CD14-positive monocyte (primary cell): Measurements from ENCODE around the gene SCIN. TPM values are rescaled to one million over a fixed set of nuclear protein-coding genes. Genes with fewer than 3 reads are reported as not detected.

Source experiments
- DNase-seq, 3 donors: peaks; one replicate each; pipeline ENCODE4 v3.0.0-alpha.2; 2011 to 2022
- H2AFZ ChIP-seq: 2 replicates; pipeline ENCODE4 v1.6.0; 2012; ENCODE audit warnings: mild to moderate bottlenecking, low read depth, low read length, inconsistent platforms; ENCODE audit not compliant: insufficient read depth, poor library complexity, severe bottlenecking
- H3K27ac ChIP-seq, 2 donors: 1 replicate in 1 of 2; 2 replicates in 1 of 2; pipeline ENCODE4 v1.5.1; 2012 to 2013; ENCODE audit warnings: low read length in 2 of 2, control low read depth in 1 of 2, inconsistent platforms in 1 of 2, low read depth in 1 of 2, mild to moderate bottlenecking in 1 of 2
- H3K27me3 ChIP-seq, 2 donors: one replicate each; pipeline versions ENCODE4 v1.6.0 to v1.6.1; 2011 to 2013; ENCODE audit warnings: low read length in 2 of 2; ENCODE audit not compliant: control insufficient read depth in 2 of 2, insufficient read depth in 2 of 2
- H3K36me3 ChIP-seq, 2 donors: replicated peaks in 1 of 2; 1 replicate in 1 of 2; 2 replicates in 1 of 2; pipeline versions ENCODE4 v1.5.1 to v1.6.1; 2012 to 2013; ENCODE audit warnings: low read length in 2 of 2, control low read depth in 1 of 2, inconsistent platforms in 1 of 2, mild to moderate bottlenecking in 1 of 2; ENCODE audit not compliant: insufficient read depth in 2 of 2, control insufficient read depth in 1 of 2
- H3K4me1 ChIP-seq, 2 donors: 1 replicate in 1 of 2; 2 replicates in 1 of 2; pipeline versions ENCODE4 v1.5.1 to v1.6.1; 2012 to 2013; ENCODE audit warnings: low read length in 2 of 2, control low read depth in 1 of 2, inconsistent platforms in 1 of 2, mild to moderate bottlenecking in 1 of 2, moderate library complexity in 1 of 2; ENCODE audit not compliant: insufficient read depth in 2 of 2, control insufficient read depth in 1 of 2
- H3K4me2 ChIP-seq: replicated peaks from 2 replicates; pipeline ENCODE3; 2012; ENCODE audit warnings: low read length, moderate library complexity, mild to moderate bottlenecking; ENCODE audit not compliant: poor library complexity, severe bottlenecking; ENCODE audit errors: extremely low read depth
- H3K4me3 ChIP-seq, 3 experiments: fragments of 200-600 bp in 1 of 3; sonication (generic) in 1 of 3; replicated peaks in 1 of 3; 1 replicate in 2 of 3; 2 replicates in 1 of 3; pipeline ENCODE4 v1.5.1; 2011 to 2013; ENCODE audit warnings: low read length in 3 of 3, mild to moderate bottlenecking in 3 of 3, control low read depth in 2 of 3, low read depth in 2 of 3, inconsistent platforms in 1 of 3, moderate library complexity in 1 of 3
- H3K79me2 ChIP-seq: 2 replicates; pipeline ENCODE4 v1.6.0; 2012; ENCODE audit warnings: mild to moderate bottlenecking, control low read depth, inconsistent platforms, low read length, moderate library complexity; ENCODE audit not compliant: insufficient read depth
- H3K9ac ChIP-seq: 2 replicates; pipeline ENCODE4 v1.6.0; 2017; ENCODE audit warnings: low read length, mild to moderate bottlenecking; ENCODE audit not compliant: insufficient read depth, poor library complexity, severe bottlenecking
- H3K9me3 ChIP-seq, 2 donors: replicated peaks in 1 of 2; 1 replicate in 1 of 2; 2 replicates in 1 of 2; pipeline versions ENCODE4 v1.5.1 to v1.6.1; 2012 to 2013; ENCODE audit warnings: low read length in 2 of 2, control low read depth in 1 of 2; ENCODE audit not compliant: control insufficient read depth in 1 of 2, insufficient read depth in 1 of 2
- H4K20me1 ChIP-seq: 2 replicates; pipeline ENCODE4 v1.6.0; 2012; ENCODE audit warnings: mild to moderate bottlenecking, low read length, control low read depth, moderate library complexity; ENCODE audit not compliant: insufficient read depth
- H3K27ac Mint-ChIP-seq, 7 donors: one replicate each; pipeline ENCODE4 v1.8.0; 2020; ENCODE audit warnings: mild to moderate bottlenecking in 7 of 7, mixed read lengths in 7 of 7, moderate library complexity in 6 of 7, inconsistent platforms in 2 of 7
- H3K27me3 Mint-ChIP-seq, 3 donors: one replicate each; pipeline ENCODE4 v1.8.0; 2021 to 2022; ENCODE audit warnings: low read depth in 3 of 3, mild to moderate bottlenecking in 3 of 3, mixed read lengths in 3 of 3, moderate library complexity in 3 of 3, inconsistent platforms in 1 of 3
- H3K36me3 Mint-ChIP-seq, 2 donors: one replicate each; pipeline ENCODE4 v1.8.0; 2020; ENCODE audit warnings: mixed read lengths in 2 of 2, inconsistent platforms in 1 of 2, mild to moderate bottlenecking in 1 of 2
- H3K4me1 Mint-ChIP-seq: one replicate; pipeline ENCODE4 v1.8.0; 2020; ENCODE audit warnings: mild to moderate bottlenecking, mixed read lengths
- H3K4me3 Mint-ChIP-seq, 2 donors: one replicate each; pipeline ENCODE4 v1.8.0; 2020; ENCODE audit warnings: mild to moderate bottlenecking in 2 of 2, mixed read lengths in 2 of 2, moderate library complexity in 1 of 2
- H3K9me3 Mint-ChIP-seq, 7 donors: one replicate each; pipeline ENCODE4 v1.8.0; 2020 to 2022; ENCODE audit warnings: mixed read lengths in 7 of 7, mild to moderate bottlenecking in 6 of 7, moderate library complexity in 6 of 7, inconsistent platforms in 2 of 7
- CTCF ChIP-seq: fragments of 200-600 bp; IDR thresholded peaks from one replicate; pipeline ENCODE4 v1.8.0; 2022; ENCODE audit warnings: antibody characterized with exemption, mild to moderate bottlenecking
- WGBS: methylation state at CpG from one replicate; pipeline ENCODE4 v1.1.5; 2013; ENCODE audit warnings: missing lambda C conversion rate; ENCODE audit not compliant: insufficient coverage; 5-methylcytosine and 5-hydroxymethylcytosine counted together
- intact Hi-C, 2 donors: fragments of 100-400 bp; cut with micrococcal nuclease; formaldehyde crosslinking; loops; one replicate each; pipeline versions ENCODE4 v1.15.0 to v1.15.1; 2023
- polyA plus RNA-seq, 3 donors: library from polyadenylated mRNA; depleted of rRNA in 1 of 3; unstranded in 2 of 3; stranded (reverse) in 1 of 3; fragments of 300-500 nt in 2 of 3; fragments of >200 nt in 1 of 3; fragmentation: Illumina TruSeq in 2 of 3; gene quantifications; 1 replicate in 2 of 3; 2 replicates in 1 of 3; pipeline ENCODE4 v1.2.3, GENCODE V29; 2012 to 2021

SCIN gene
- polyA plus RNA-seq, 3 donors, result 0.08 TPM; not detected in 2

GRCh38 chr7:12581897-12582296, 11.4 kb downstream of the SCIN start:
- H3K4me2 ChIP-seq, result no peak overlapping the region
- no peak overlapping the region for H3K4me3 Mint-ChIP-seq
- no peaks in the 10 kb centered on the region for H3K36me3 ChIP-seq
- no peak overlapping the region for H3K27ac ChIP-seq
- intact Hi-C loops, result loop anchor here (10.0 kb wide), 1 partner anchor 103 kb away; the partner anchor contains the start of gene ARL4A (in 2 of the 2)
- H3K27me3 Mint-ChIP-seq, result peaks cover 0 to 2% (median 2%) of the 10 kb centered on the region in 3 donors
- DNase-seq, result no peak
- no peak for TF ChIP-seq CTCF
- peaks cover 44% of the 10 kb centered on the region for H3K4me1 Mint-ChIP-seq
- H3K36me3 Mint-ChIP-seq, result no peaks in the 10 kb centered on the region
- WGBS, result 100% methylated on average over 2 of the region's 3 CpGs
- H3K9ac ChIP-seq, result no peak overlapping the region
- H4K20me1 ChIP-seq, result no peaks in the 10 kb centered on the region
- H3K9me3 Mint-ChIP-seq, result no peaks in the 10 kb centered on the region
- no peaks in the 10 kb centered on the region for H3K9me3 ChIP-seq
- H3K27ac Mint-ChIP-seq, result peak overlapping the region in 1 of 7 donors; percentile 33
- H3K4me3 ChIP-seq, result no peak overlapping the region
- no peaks in the 10 kb centered on the region for H3K79me2 ChIP-seq
- no peaks in the 10 kb centered on the region for H3K27me3 ChIP-seq
- H3K4me1 ChIP-seq, result peaks cover 39 to 59% of the 10 kb centered on the region in 2 donors
- H2AFZ ChIP-seq, result no peak overlapping the region

- H2AFZ ChIP-seq, result no peak overlapping the region
- no peak for DNase-seq
- peaks cover 0 to under 1% (median 0%) of the 10 kb centered on the region in 7 donors for H3K9me3 Mint-ChIP-seq
- H3K9ac ChIP-seq, result no peak overlapping the region
- peaks cover 0 to 2% (median 2%) of the 10 kb centered on the region in 3 donors for H3K27me3 Mint-ChIP-seq
- H4K20me1 ChIP-seq, result no peaks in the 10 kb centered on the region
- H3K4me2 ChIP-seq, result no peak overlapping the region
- peaks cover 39 to 59% of the 10 kb centered on the region in 2 donors for H3K4me1 ChIP-seq
- WGBS, result 93% methylated on average over 2 of the region's 3 CpGs
- H3K36me3 ChIP-seq, result no peaks in the 10 kb centered on the region
- no peaks in the 10 kb centered on the region for H3K27me3 ChIP-seq
- peak overlapping the region in 5 of 7 donors; percentile 33 to 68 (median 37) for H3K27ac Mint-ChIP-seq
- H3K4me3 Mint-ChIP-seq, result no peak overlapping the region
- intact Hi-C loops, result loop anchor here (10.0 kb wide), 1 partner anchor 102 kb away; the partner anchor contains the start of gene ARL4A (in 2 of the 2)
- H3K79me2 ChIP-seq, result no peaks in the 10 kb centered on the region
- peaks cover 44% of the 10 kb centered on the region for H3K4me1 Mint-ChIP-seq
- no peaks in the 10 kb centered on the region for H3K36me3 Mint-ChIP-seq
- H3K9me3 ChIP-seq, result no peaks in the 10 kb centered on the region
- TF ChIP-seq CTCF, result no peak
- peak overlapping the region in 1 of 2 donors; percentile 35 for H3K27ac ChIP-seq
- no peak overlapping the region for H3K4me3 ChIP-seq
Measured at GRCh38 chr7:12582362-12582761, 11.8 kb downstream of the SCIN start.
